GM19099 (cell line): Measurements from ENCODE around the gene MCRIP1.

Experiments used
- POLR2A ChIP-seq: IDR thresholded peaks from 3 replicates; pipeline ENCODE4 v1.6.1; 2011; ENCODE audit warnings: low read depth; ENCODE audit not compliant: insufficient read length; ENCODE audit errors: extremely low read depth

The MCRIP1 gene

DNA sequence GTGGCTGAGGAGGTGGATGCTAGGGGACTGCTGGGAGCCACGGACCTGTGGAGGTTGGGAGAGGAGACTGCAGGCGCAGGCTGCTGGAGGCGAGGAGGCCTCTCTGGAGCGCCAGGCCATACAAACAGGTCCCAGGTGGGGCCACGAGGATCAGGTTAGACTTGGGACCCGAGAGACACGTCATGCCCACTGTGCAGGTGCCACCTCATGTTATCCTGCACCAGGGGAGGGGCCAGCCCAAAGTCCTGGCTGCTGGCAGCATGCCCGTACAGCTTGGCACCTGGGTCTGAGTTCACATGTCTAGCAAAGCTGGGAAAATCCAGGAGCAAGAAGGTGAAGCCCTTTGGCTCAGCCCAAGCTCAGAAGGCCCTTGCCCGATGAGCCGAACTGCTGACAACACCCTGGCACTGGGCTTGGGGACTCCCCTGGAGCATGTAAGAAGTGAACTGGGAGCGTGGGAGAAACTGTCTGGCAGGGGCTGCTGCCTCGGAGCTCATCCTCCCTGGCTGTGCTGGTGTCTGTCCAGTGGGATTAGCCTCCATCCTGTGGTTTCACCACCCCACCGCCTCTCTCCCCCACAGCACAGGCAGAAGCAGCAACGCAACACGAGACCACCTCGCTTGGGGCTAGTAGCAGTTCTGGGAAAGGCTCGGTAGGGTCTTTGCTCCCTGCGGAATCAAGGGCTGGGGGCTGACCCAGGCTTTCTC lies 32.8 kb upstream of the MCRIP1 start:
- TF ChIP-seq POLR2A = no peak

DNA sequence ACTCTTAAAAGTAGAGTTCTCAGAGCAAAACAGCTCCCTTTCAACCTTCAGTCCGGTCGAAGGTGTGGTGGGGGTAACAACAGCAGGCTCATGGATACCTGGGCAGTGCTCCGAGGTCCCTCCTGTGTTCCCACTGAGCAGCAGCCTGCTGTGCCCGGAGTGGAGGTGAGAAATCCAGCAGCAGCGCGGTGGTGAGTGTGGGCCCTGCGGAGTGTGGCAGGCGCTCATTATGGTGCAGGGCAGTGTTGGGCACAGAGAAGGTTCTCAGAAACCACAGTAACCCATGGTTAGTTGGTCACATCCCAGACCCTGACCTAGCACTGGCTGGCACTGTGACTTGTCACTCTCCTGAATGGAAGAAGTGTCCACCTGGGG lies 32.3 kb upstream of the MCRIP1 start:
- peak; percentile 22 for TF ChIP-seq POLR2A

DNA sequence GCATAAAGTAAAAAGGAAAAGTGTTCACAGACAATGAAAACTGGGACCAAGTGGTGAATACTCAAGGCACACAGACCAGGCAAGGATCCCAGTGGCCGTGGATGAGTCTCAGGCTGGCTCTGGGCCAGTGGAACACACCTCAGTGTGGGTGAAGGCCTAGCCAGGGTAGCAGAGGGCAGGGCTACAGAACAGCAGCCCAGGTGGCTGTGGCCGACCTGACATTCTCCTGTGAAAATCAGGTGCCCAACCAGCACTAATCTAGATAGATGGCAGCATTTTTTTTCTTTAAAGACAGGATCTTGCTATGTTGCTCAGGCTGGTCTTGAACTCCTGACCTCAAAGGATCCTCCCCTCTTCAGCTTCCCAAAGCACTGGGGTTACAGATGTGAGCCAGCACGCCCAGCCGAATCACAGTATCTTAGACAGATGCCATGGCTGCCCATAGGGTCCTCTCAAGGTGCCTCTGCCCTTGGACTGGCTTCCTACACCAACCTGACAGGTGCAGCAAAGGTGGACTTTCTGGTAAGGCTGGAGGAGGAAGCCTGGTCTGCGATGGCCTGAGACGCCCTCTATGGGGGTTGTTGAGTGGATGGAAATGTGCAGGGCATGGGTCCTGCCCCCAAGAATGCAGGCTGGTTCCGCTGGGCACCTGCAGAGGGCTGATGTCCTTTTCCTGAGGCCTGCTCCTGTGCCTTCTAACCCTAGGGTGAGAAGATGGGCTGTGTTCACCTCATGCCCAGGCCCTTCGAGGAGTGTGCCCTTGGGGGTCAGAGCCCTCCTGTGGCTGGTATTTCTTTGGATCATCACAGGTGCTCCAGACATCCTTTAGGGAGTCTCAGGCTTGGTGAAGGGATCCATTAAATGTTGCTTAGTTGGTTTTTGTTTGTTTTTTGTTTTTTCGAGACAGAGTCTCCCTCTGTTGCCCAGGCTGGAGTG lies 31.0 kb upstream of the MCRIP1 start:
- TF ChIP-seq POLR2A = no peak

DNA sequence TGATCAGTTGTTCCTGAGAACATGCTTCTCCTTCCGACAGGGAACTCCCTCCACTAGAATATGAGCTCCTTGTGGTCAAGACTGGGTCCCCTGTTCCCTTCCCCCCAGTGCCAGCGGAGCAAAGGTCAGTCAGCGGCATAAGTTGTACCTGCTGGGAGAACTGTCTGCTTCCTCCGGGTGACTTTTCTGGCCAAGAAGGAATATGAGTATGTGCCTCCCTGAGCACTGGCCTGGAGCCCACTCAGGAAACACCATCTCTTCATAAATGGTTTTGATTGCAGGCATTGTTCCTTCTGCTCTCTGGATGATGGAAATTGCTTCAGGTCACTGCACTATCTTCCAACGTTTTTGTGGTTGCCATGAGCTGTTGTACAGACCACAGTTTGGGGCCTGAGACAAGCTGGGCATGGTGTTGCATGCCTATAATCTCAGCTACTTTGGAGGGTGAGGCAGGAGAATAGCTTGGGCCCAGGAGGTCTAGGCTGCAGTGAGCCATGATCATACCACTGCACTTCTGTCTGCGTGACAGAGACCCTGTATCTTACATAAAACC lies 30.1 kb upstream of the MCRIP1 start:
- no peak for TF ChIP-seq POLR2A

DNA sequence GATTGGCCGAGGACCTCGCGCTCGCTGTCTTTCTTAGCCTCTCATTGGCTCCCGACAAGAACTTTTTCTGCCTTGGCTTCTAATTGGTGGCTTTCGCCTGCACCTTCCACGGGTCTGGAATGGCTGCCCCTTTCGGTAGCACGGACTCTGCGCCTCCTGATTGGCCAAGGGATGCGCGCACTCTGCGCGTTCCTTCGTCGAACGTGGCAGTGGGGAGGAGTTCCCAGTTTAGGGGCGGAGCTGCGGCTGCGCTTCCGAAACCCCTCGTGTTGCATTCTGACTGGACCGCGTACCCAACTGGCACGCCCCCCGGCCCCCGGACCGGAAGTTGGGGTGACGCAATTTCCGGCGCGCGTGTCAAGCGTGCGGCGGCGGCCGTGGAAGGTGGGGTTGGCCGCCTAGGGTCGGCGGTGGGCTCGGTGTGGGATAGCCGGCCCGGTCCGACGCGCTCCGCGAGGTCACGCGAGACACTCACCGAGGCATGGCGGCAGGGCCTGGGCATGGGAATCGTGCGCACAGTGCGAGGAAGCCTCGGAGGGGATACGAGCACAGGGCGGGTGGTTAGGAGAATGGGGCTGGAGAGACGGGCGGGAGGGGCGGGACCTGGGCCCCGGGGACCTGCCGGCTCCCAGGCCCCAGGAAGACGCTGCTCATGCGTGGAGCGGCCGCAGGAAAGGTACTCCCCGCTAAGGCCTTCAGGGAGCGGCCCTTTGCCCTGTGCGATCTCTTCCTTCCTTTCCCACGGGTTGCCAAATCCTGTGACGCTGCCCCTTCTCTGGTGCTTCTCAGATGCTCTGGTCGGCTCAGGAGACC lies 27.9 kb upstream of the MCRIP1 start:
- peak; percentile 93 for TF ChIP-seq POLR2A

DNA sequence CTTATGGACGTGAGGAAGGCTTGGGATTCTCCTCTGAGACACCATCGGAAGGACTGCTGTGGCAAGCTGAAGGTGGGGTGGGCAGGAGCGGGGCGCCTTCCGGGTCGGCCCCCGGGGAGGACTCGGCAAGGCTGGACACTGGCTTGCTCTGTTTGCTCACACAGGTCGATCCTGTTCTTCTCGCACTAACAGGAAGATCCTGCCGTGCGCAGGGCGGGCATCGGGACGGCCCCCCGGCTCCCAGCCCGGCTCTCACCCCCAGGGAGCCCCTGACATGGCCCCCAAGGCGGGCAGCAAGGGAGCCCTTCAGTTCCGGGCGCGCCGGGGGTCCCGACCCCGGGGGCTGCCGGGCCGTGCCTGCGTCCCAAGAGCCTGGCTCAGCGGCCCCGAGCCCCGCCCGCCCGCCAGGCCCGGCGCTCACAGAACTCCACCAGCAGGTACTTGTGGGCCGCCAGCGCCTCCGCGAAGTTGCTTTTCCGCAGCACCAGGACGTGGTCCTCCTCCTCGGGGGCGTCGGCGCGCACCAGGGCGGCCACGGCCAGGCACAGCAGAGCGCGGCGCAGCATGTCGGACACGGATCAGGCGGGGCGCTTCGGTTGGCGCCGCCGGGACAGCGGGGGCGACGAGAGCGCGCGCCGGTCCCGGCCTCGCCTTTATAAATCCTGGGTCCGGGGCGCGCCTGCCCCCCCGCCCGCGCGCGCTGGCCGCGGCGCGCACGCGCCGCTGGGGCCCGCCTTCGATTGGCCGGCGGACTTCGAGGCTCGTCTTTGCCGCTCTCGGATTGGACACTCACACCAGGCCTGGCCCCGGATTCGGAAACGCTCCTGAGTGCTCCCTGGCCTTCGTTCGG lies 27.0 kb upstream of the MCRIP1 start, which contains the start of gene P4HB:
TSS of gene P4HB (minus strand) at position 630 of the 850 bp plus-strand sequence. CDS start at position 566, 64 bp downstream.
- peak; percentile 97 for TF ChIP-seq POLR2A

DNA sequence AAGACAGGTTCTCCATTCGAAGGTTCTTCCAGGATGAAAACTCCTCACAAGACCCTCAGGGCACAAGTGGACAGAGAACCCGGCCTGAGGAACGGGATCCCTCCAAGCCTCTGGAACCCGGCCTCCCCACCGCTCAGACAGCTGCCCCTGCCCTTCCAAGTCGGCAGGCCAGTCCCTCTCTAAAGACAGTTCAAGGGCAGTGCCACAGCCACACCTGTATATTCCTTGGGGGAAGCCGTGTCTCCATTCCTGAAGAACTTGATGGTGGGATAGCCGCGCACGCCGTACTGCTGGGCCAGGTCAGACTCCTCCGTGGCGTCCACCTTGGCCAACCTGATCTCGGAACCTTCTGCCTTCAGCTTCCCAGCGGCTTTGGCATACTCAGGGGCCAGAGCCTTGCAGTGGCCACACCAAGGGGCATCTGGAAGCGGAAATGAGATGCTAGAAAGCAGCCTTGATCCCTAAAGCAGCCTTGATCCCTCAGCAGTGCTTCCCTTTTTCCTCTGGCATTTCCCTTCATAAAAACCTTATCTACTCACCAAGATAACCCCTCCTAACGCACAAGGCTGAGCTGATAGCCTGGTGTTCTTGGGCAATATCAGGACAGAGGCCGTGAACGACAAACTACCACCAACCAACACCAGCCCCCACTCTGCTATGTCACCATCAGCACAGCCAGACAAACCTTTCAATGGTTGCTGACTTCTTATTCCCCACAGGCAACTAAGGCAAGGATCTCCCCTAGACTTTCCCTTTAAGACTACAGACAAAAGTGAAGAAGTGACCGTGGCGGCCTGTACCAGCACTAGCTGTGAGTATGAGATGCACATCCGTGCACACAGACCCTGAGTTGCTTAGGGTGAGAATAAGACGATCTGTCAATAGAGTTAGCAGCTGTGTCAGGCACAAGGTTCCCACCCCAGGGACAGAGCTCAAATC lies 26.1 kb upstream of the MCRIP1 start:
- no peak for TF ChIP-seq POLR2A

DNA sequence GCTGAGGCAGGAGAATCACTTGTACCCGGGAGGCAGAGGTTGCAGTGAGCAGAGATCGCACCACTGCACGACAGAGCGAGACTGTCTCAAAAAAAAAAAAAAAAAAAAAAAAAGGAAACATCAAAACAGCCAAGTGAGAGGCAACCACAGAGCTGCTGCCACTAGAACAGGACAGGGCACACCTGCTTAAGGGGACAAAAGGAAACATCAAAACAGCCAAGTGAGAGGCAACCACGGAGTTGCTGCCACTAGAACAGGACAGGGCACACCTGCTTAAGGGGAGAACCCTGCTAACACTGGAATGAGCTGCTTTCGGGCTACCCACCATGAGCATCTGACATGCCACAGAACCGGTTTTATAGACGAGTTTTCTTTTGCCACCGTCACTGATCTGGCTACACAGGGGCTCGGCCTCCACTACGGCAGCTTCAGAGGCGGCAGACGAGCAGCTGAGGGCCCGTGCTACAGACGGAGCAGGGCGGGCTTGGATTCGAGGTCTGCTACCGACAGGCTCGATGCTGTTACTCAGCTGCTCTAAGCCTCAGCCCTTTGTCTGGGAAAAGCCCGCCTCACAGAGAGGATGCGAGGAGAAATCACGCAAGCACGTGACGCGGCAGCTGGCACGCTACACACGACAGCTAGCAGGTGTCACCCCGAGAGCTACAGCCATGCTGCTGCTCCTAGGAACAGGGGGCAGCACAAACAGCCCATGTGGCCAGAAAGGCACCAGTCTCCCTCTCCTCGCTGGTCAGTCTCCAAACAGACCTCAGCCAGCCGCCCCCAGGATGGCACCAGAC lies 25.3 kb upstream of the MCRIP1 start:
- TF ChIP-seq POLR2A = no peak

DNA sequence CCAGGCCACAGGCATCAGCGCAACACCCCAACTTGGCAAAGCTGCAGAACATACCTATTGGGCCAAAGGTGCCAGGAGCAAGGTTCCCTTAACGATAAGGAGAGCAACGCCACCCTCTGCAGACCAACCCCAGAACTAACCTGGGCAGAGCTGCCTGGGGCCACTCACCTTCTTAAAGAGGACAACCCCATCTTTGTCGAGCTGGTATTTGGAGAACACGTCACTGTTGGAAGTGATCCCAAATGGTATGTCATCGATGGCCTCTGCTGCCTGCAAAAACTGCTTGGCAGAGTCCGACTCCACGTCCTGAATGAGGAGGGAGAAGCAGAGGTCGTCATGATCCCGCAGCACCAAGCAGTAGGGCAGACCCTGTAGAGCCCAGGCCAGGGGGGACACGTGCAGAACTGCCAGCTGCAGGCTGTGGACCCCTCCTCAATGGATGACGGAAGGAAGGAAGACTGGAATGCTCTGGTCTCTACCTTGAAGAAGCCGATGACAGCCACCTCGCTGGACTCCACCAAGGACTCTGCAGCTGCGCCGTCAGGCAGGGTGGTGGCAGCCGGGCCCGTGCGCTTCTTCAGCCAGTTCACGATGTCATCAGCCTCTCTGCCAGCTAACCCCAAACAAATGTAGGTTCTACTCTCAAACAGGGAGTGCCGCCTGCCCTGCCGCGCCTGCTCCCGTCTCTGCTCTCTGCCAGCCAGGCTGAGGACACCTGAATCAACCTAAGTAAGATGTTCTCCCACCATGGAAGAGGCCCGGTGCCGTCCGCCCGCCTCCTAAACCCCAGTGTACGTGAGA lies 22.1 kb upstream of the MCRIP1 start:
- no peak for TF ChIP-seq POLR2A

DNA sequence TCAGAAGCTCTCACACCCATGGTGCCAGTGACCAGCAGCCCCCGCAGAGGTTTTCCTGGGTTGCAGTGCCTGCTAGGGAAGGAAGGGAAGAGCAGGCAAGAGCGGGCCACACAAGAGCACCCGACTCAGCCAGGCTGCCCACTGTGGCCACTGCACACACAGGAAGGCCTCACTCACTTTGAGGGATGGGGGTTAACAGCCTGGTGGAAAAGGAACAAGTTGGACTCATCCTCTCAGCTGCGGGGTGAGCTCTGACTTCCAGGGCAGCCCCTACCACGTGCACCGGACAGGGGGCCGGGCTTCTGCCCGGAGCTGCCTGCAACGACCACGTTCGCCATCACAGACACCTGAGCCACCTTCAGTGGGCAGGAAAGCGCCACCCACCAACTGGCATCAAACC lies 19.1 kb upstream of the MCRIP1 start:
- TF ChIP-seq POLR2A = no peak

DNA sequence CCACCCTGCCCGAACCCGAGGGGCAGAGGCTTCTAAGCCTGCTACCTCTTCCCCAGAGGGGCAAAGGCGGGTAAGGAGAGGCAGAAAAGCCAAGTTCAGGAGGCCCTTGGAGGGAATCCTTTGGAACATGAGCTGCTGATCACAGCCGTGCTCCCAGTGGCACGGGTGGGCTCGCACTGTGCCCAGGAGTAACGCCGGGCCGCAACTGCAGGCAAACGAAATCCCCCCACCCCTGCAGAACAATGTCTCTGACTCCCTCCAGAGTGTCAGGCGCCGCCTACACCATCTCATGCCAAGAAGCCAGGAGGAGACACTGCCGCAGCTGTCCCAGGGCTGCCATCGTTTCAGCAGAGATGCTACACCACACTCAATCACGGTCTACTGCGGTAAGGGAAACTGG lies 18.3 kb upstream of the MCRIP1 start:
- TF ChIP-seq POLR2A = no peak
